OCI-LY1 (cell line): ENCODE results near the gene ZNF555.

Source experiments
- H2AFZ ChIP-seq: fragments of 200-600 bp; sonication (generic), shearing (Covaris generic); 2 replicates; pipeline ENCODE4 v1.6.0; 2014; ENCODE audit warnings: antibody characterized with exemption, mild to moderate bottlenecking, low read length
- H3F3A ChIP-seq: fragments of 200-600 bp; sonication (generic), shearing (Covaris generic); 2 replicates; pipeline ENCODE4 v1.6.0; 2014; ENCODE audit warnings: mild to moderate bottlenecking, antibody characterized with exemption, low read length, moderate library complexity; ENCODE audit not compliant: insufficient read depth
- H3K27ac ChIP-seq: fragments of 200-600 bp; sonication (generic); 2 replicates; pipeline ENCODE4 v1.5.1; 2014; ENCODE audit warnings: low read length, mixed run types, mild to moderate bottlenecking, low read depth; ENCODE audit not compliant: poor library complexity, severe bottlenecking
- H3K27me3 ChIP-seq: fragments of 200-600 bp; sonication (generic); 2 replicates; pipeline ENCODE4 v1.6.0; 2014; ENCODE audit warnings: antibody characterized with exemption, mild to moderate bottlenecking, low read length, moderate library complexity; ENCODE audit not compliant: insufficient read depth
- H3K36me3 ChIP-seq: fragments of 200-600 bp; sonication (generic); 2 replicates; pipeline ENCODE4 v1.6.1; 2014; ENCODE audit warnings: mild to moderate bottlenecking, antibody characterized with exemption, low read length, moderate library complexity, mixed read lengths; ENCODE audit not compliant: insufficient read depth
- H3K4me1 ChIP-seq: fragments of 200-600 bp; sonication (generic); 2 replicates; pipeline ENCODE4 v1.5.1; 2014; ENCODE audit warnings: mild to moderate bottlenecking, low read length, moderate library complexity; ENCODE audit not compliant: insufficient read depth, severe bottlenecking
- H3K4me2 ChIP-seq: fragments of 200-600 bp; sonication (generic), shearing (Covaris generic); 2 replicates; pipeline ENCODE4 v1.6.1; 2014; ENCODE audit warnings: low read length
- H3K4me3 ChIP-seq: fragments of 200-600 bp; sonication (generic); 2 replicates; pipeline ENCODE4 v1.5.1; 2014; ENCODE audit warnings: low read length, low read depth, mild to moderate bottlenecking, mixed read lengths; ENCODE audit not compliant: poor library complexity, severe bottlenecking
- H3K79me2 ChIP-seq: fragments of 200-600 bp; shearing (Covaris generic); 2 replicates; pipeline ENCODE4 v1.6.1; 2016; ENCODE audit warnings: mixed run types, low read length, mixed read lengths; ENCODE audit not compliant: insufficient read depth
- H3K9ac ChIP-seq: fragments of 200-600 bp; sonication (generic), shearing (Covaris generic); 2 replicates; pipeline ENCODE4 v1.6.1; 2014; ENCODE audit warnings: mild to moderate bottlenecking, low read length, mixed read lengths
- H3K9me2 ChIP-seq: fragments of 200-600 bp; sonication (generic), shearing (Covaris generic); 2 replicates; pipeline ENCODE4 v1.6.1; 2014; ENCODE audit warnings: low read depth, mild to moderate bottlenecking, low read length, mixed read lengths
- H3K9me3 ChIP-seq: fragments of 200-600 bp; shearing (Covaris generic); 2 replicates; pipeline ENCODE4 v1.6.1; 2014; ENCODE audit warnings: low read length, mixed read lengths
- H4K20me1 ChIP-seq: fragments of 200-600 bp; sonication (generic), shearing (Covaris generic); 2 replicates; pipeline ENCODE4 v1.6.0; 2016; ENCODE audit warnings: mild to moderate bottlenecking, low read length; ENCODE audit not compliant: insufficient read depth
- EZH2 ChIP-seq: fragments of 200-600 bp; sonication (generic), shearing (Covaris generic); IDR thresholded peaks from 2 replicates; pipeline ENCODE4 v1.8.0; 2017; ENCODE audit warnings: borderline replicate concordance, mixed run types, mild to moderate bottlenecking, antibody characterized with exemption, low read length, moderate library complexity, mixed read lengths
- TF ChIP-seq, protein P1 (sequence below): fragments of 200-600 bp; sonication (generic), shearing (Covaris generic); IDR thresholded peaks from 2 replicates; pipeline ENCODE4 v1.5.1; 2017; ENCODE audit warnings: mild to moderate bottlenecking, antibody characterized with exemption, low read length, moderate library complexity, mixed read lengths

ZNF555 gene

DNA sequence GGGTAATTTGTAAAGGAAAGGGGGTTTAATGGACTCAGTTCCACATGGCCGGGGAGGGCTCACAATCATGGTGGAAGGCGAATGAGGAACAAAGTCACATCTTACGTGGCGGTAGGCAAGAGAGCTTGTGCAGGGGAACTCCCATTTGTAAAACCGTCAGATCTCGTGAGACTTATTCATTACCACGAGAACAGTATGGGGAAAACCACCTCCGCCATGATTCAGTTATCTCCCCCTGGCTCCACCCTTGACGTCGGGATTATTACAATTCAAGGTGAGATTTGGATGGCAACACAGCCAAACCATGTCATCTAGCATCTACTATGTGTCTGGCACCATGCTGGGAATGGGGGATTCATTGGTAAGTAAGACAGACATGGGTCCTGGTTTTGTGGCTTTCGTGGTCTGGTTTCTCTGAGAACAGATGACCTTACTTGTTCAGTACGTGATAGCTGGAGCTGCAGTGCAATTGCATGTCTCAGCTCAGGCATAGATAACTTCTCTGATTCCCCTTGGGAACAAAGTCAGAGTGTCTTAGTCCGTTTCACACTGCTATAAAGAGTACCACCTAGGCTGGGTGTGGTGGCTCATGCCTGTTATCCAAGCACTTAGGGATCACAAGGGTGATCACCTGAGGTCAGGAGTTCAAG lies 13.3 kb upstream of the ZNF555 start:
- no peaks in the 10 kb centered on the region for H3K27me3 ChIP-seq
- no peak for TF ChIP-seq EZH2
- TF ChIP-seq, protein P1, sequence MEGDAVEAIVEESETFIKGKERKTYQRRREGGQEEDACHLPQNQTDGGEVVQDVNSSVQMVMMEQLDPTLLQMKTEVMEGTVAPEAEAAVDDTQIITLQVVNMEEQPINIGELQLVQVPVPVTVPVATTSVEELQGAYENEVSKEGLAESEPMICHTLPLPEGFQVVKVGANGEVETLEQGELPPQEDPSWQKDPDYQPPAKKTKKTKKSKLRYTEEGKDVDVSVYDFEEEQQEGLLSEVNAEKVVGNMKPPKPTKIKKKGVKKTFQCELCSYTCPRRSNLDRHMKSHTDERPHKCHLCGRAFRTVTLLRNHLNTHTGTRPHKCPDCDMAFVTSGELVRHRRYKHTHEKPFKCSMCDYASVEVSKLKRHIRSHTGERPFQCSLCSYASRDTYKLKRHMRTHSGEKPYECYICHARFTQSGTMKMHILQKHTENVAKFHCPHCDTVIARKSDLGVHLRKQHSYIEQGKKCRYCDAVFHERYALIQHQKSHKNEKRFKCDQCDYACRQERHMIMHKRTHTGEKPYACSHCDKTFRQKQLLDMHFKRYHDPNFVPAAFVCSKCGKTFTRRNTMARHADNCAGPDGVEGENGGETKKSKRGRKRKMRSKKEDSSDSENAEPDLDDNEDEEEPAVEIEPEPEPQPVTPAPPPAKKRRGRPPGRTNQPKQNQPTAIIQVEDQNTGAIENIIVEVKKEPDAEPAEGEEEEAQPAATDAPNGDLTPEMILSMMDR, result no peak
- H3K9me2 ChIP-seq, result no peaks in the 10 kb centered on the region
- no peaks in the 10 kb centered on the region for H3F3A ChIP-seq
- H2AFZ ChIP-seq, result no peak overlapping the region
- no peaks in the 10 kb centered on the region for H3K4me1 ChIP-seq
- no peaks in the 10 kb centered on the region for H3K79me2 ChIP-seq
- no peak overlapping the region for H3K4me2 ChIP-seq
- no peak overlapping the region for H3K9ac ChIP-seq
- no peak overlapping the region for H3K4me3 ChIP-seq
- peaks cover 2% of the 10 kb centered on the region; the same call in 1 of the 2 replicates for H3K9me3 ChIP-seq
- no peaks in the 10 kb centered on the region for H4K20me1 ChIP-seq
- H3K36me3 ChIP-seq, result no peaks in the 10 kb centered on the region
- H3K27ac ChIP-seq, result no peak overlapping the region

DNA sequence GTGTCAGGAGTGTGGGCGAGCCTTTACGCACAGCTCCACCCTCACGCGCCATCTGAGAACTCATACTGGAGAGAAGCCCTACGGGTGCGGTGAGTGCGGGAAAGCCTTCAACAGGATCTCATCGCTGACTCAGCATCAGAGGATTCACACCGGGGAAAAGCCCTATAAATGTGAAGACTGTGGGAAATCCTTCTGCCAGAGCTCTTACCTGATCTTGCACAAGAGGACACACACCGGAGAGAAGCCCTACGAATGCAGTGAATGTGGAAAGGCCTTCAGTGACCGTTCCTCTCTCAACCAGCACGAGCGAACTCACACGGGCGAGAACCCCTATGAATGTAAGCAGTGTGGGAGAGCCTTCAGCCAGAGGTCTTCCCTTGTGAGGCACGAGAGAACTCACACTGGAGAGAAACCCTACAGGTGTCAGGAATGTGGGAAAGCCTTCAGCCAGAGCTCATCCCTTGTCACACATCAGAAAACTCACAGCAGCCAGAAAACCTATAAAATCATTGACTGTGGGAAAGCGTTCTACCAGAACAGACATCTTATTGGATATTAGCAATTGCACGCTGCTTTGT lies 6.9 kb upstream of the ZNF555 start:
- Histone ChIP-seq H3K4me3 (no peak overlapping the region), H3K79me2 (no peaks in the 10 kb centered on the region), H3K4me2 (no peak overlapping the region), H3K9me2 (no peaks in the 10 kb centered on the region), H3F3A (no peaks in the 10 kb centered on the region), H2AFZ (no peak overlapping the region), H3K4me1 (no peaks in the 10 kb centered on the region), H4K20me1 (no peaks in the 10 kb centered on the region), H3K27ac (no peak overlapping the region), H3K9me3 (peaks cover 31% of the 10 kb centered on the region), H3K9ac (no peak overlapping the region), H3K36me3 (no peaks in the 10 kb centered on the region), H3K27me3 (no peaks in the 10 kb centered on the region)
- no peak for TF ChIP-seq EZH2
- TF ChIP-seq, protein P1, result no peak

DNA sequence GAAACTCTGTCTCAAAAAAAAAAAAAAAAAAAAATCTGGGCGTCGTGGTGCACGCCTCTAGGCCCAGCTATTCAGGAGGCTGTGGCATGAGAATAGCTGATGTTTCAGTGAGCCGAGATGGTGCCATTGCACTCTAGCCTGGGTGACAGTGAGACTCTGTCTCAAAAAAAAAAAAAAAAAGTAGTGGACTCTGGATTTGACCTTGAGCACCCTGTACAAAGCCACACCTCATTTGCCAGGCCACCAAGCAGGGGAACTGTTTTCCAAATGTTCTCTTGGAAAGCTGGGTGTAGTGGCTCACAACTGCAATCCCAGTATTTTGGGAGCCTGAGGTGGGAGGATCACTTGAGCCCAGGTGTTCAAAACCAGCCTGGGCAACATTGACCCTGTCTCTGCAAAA lies 3.8 kb upstream of the ZNF555 start:
- Histone ChIP-seq H3K4me3 (no peak overlapping the region), H3K9me2 (no peaks in the 10 kb centered on the region), H3K4me2 (no peak overlapping the region), H3F3A (no peaks in the 10 kb centered on the region), H3K79me2 (no peaks in the 10 kb centered on the region), H3K4me1 (peaks cover 6% of the 10 kb centered on the region), H4K20me1 (no peaks in the 10 kb centered on the region), H3K9me3 (peaks cover 31% of the 10 kb centered on the region), H3K9ac (no peak overlapping the region), H2AFZ (no peak overlapping the region), H3K36me3 (no peaks in the 10 kb centered on the region), H3K27me3 (no peaks in the 10 kb centered on the region), H3K27ac (no peak overlapping the region)
- TF ChIP-seq EZH2, result no peak
- TF ChIP-seq, protein P1, result no peak
